Hematopoietic multipotent progenitor cell treated with erythropoietin and hydrocortisone succinate and interleukin-3 and kit ligand, for 15 days (in vitro differentiated cells): Measurements from ENCODE around the gene ADAMTS17.

Experiments used
- DNase-seq: peaks from one replicate; pipeline ENCODE4 v3.0.0-alpha.2; 2015; ENCODE audit warnings: low spot score

ADAMTS17 gene

GRCh38 chr15:100252359-100252758, 89.4 kb downstream of the ADAMTS17 start:
- DNase-seq: no peak

- no peak for DNase-seq
These were observed 91.5 kb downstream of the ADAMTS17 start for GRCh38 chr15:100250176-100250800.

- no peak for DNase-seq
These were observed 92.5 kb downstream of the ADAMTS17 start for GRCh38 chr15:100249096-100249815.

- DNase-seq: no peak
These were observed 93.5 kb downstream of the ADAMTS17 start for GRCh38 chr15:100248236-100248635.

- DNase-seq: no peak
These were observed 94.2 kb downstream of the ADAMTS17 start for GRCh38 chr15:100247228-100248225.

- no peak for DNase-seq
These were observed 95.9 kb downstream of the ADAMTS17 start for GRCh38 chr15:100245855-100246254.

- no peak for DNase-seq
These were observed 96.3 kb downstream of the ADAMTS17 start for GRCh38 chr15:100245487-100245820.

- no peak for DNase-seq
These were observed 96.8 kb downstream of the ADAMTS17 start for GRCh38 chr15:100244796-100245486.

- no peak for DNase-seq
These were observed 98.8 kb downstream of the ADAMTS17 start for GRCh38 chr15:100242989-100243388.

GRCh38 chr15:100241572-100242482, 99.9 kb downstream of the ADAMTS17 start:
- no peak for DNase-seq

- no peak for DNase-seq
These were observed 104.6 kb downstream of the ADAMTS17 start for GRCh38 chr15:100236981-100237720.

GRCh38 chr15:100235030-100235617, 106.7 kb downstream of the ADAMTS17 start:
- no peak for DNase-seq

- no peak for DNase-seq
These were observed 107.4 kb downstream of the ADAMTS17 start for GRCh38 chr15:100234158-100235029.

- no peak for DNase-seq
These were observed 111.0 kb downstream of the ADAMTS17 start for GRCh38 chr15:100230784-100231183.

GRCh38 chr15:100229181-100230163, 112.3 kb downstream of the ADAMTS17 start:
- DNase-seq: no peak

GRCh38 chr15:100227781-100228180, 114.0 kb downstream of the ADAMTS17 start:
- no peak for DNase-seq

- DNase-seq: no peak
These were observed 115.7 kb downstream of the ADAMTS17 start for GRCh38 chr15:100226107-100226506.
